Endothelial cell of umbilical vein (primary cell): ENCODE data around the gene ALDH4A1.

Experiments used
- CTCF ChIP-seq, 2 donors: IDR thresholded peaks; 1 replicate in 1 of 2; 2 replicates in 1 of 2; pipeline ENCODE4 v1.5.1; 2011; ENCODE audit warnings: low read length in 2 of 2, mild to moderate bottlenecking in 2 of 2, moderate library complexity in 2 of 2, control low read depth in 1 of 2, inconsistent platforms in 1 of 2, low read depth in 1 of 2; ENCODE audit not compliant: insufficient read depth in 1 of 2; ENCODE audit errors: extremely low read depth in 1 of 2
- EZH2 ChIP-seq: IDR thresholded peaks from 2 replicates; pipeline ENCODE4 v1.6.1; 2012; ENCODE audit warnings: borderline replicate concordance, low read depth, mild to moderate bottlenecking, moderate library complexity, low read length, inconsistent platforms; ENCODE audit not compliant: severe bottlenecking
- POLR2A ChIP-seq: IDR thresholded peaks from 2 replicates; pipeline ENCODE4 v1.6.1; 2012; ENCODE audit warnings: low read depth, mild to moderate bottlenecking, control low read depth, low read length

- TF ChIP-seq POLR2A = no peak
- no peak for TF ChIP-seq CTCF (IDR thresholded peaks at IDR 0.05; ENCODE audit: extremely low read depth in 1 of 2, insufficient read depth in 1 of 2, low read depth in 1 of 2, low read length in 2 of 2)
- no peak for TF ChIP-seq EZH2
Observed at GRCh38 chr1:18948048-18948912, 45.9 kb upstream of the ALDH4A1 start.
